Stimulated activated CD8-positive, alpha-beta memory T cell treated with anti-CD3 and anti-CD28 coated beads, Interleukin-4, amount 100 ng/mL, for 24 hours (primary cell): ENCODE results near the gene FBN2.
"Not testable (repeated sequence)": the region's sequence is repeated elsewhere in the genome, so short reads cannot be mapped to it uniquely, and the experiment has no call there.

ENCODE experiments used
- DNase-seq: peaks from one replicate; pipeline ENCODE4 v3.0.0-alpha.2; 2020; ENCODE audit warnings: low read depth

FBN2 gene

DNA sequence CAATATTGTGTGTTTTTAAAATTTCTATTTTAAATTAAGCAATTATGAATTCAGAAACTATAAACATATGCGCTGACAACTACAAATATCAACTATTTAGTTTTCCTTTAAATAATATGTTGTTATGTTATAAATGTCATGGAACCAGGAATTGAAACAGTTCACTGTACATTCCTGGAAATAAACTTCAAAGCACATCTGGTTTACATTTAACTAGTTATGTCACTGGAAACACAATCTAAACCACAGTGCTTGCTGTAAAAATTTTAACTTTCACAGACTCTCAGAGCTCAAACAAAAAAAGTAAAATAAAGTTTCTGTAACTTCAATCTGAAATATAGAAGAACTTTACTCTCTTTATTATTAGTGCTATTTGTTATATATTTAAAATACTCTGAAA, 179.2 kb downstream of the FBN2 start:
- no peak for DNase-seq

DNA sequence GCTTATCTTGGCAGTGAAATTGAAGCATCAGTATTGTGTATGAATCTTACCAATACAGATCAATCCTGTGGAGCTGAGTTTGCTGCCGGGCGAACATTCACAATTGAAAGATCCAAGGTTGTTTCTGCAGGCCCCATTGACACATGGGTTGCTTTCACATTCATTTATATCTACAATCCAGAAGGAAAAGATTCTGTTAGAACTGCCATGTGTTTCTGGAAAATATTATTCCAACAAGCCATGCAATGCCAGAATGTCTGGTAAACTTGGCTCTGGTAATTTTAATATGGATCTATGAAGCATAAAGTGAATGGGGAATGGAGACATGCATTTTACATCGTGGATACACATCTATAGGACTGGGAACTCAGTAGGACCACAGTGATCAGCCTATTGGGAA, 180.8 kb downstream of the FBN2 start:
- no peak for DNase-seq

DNA sequence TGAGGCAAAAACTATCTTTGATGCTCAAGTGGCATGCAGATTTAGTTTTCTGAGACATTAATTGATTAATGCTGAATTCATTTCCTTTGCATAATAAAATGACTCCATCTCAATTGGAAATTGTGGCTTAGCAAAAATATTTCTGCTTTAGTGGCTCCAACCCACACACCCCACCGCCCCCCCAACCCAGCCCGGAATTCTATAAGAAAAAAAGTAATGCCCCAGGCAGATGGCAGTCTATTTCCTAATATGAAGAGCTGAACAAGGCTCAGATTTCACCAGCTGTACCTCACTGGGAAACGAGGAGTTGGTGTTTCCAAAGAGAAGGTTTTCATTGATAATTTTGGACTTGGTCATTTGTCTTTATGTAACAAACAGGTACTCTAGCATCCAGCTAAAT, 182.1 kb downstream of the FBN2 start:
- DNase-seq = no peak

DNA sequence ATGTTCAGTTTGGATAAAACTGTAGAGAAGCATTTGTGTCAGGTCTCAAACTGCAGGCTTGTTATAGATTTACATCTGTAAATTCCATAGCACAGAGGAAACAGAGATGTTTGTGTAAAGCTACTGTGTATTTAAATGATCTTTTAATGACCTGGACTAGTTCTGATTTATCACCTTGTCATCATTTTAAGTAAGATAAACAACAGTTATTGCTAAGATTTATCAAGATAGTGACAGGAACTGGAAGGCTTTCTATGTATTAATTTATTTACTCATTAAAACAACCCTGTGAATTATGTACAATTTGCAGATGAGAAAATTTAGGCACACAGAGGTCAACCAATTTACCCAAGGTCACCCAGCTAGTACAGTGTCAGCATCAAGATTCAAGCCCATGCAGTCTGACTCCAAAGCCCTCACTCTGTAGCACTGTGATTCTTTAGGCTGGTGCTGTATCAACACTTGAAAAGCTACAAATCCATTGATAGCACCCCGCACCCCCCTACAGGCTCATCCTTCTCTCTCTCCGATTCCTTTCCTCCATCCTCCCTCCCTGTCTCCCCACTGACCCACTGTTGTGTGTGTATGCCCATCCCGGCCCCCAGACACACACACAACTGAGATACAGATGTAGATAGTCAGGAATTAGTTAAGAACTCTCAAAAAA, 184.5 kb downstream of the FBN2 start:
- no peak for DNase-seq

DNA sequence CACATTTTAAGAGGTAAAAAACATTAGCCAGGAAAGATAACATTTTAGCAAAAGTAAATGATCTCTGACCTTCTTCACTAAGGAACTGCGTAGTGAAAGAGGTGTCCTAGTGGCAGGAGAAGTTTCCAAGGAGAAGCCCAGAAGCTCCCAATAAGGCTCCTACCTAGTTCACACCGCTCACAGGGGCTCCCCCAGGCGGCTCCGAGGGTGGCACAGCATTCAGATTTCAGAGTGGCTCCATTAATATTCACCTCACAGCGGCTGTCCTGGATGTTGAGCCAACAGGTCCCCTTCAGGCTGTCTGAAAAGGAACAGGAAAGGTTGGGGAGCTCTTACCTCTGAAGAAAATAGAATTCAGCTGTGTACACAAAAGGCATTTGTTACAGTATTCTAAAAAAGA, 187.3 kb downstream of the FBN2 start:
- no peak for DNase-seq

DNA sequence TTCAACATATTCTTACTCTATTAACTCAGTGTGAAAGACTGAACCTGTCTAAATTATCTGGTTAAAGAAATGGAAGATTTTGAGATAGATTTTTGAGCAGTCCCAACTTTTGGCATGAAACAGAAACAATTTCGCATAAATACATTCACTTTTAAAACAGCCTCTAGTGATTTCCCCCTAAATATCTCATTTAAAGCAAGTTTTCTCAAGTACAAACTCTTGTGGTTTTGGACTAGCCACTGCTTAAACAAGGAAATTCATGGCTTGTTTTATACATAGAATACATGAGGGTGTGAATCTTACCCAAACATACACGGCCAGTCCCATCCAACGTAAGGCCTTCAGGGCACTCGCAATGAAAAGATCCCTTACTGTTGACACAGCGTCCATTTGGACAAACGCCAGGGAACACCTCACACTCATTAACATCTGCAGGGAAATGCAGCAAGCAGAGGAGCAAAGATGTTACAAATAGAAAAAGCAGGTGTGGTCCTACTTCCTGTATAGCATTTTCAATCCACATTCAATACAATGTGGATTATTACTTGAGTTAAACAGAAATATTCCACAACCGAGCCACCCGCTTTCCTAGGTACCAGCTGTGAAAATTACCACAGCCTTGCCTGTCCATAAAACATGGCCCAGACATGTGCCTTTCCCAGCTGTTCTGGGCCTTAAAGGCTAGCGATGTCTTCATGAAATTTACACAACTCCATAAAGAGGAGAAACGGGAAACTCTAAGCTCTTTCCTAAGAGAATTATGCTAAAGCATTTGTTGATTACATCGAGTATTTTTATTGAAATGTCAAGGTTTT, 188.8 kb downstream of the FBN2 start:
- no peak for DNase-seq

DNA sequence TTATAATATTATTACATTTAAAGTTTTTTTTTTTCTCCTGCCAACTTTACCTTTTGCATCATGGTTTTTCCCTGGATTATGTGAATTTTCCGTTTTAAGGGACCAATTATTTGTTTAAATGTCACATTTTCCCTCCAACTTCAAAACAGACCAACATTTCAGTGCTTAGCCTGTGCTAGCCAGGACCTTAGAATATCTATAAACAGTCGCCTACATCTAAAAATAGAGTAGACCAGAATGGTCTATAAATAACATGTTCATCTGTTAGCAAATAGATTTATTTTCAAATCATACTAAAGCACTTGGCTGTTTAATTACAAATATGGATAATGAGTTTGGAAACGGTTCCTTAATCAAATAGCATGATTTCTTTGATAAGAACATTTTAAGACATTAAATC, 192.0 kb downstream of the FBN2 start:
- DNase-seq = no peak

DNA sequence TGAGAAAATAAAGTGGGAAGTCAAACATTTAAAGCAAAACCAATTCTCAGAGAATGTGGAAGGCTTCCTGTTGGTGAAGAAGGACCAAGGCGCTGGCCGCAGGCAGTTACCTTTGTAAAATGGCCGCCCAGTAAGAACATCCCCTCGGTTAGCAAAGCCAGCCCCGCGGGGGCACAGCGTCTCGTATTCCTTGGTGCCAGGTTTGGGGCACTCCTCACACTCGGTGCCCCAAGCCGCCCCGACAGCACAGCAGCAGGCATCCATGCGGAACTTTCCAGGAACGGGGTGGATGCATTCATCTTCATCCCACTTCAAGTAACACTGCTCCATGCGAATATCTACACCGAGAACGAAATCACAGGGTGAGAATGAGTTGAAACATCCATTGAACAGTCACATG, 192.8 kb downstream of the FBN2 start:
- DNase-seq = no peak

DNA sequence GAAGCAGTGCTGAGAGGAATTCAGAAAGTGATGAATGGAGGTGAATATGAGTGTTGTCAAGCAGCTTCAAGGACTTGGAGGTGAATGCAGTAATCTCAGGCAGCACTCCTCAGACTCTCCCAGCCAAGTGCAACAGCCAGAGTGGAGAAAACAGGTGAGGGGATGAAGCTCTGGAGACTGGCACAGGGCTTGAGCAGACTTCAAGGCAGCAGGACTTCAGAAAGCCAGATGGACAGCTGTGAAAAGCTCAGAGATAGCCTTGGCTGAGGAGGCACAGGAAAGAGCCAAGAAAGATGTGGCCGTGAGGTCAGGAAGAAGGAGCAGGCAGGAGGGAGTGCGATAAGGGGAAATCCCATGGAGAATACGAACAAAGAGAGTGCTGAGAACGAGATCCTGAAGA, 194.9 kb downstream of the FBN2 start:
- no peak for DNase-seq

DNA sequence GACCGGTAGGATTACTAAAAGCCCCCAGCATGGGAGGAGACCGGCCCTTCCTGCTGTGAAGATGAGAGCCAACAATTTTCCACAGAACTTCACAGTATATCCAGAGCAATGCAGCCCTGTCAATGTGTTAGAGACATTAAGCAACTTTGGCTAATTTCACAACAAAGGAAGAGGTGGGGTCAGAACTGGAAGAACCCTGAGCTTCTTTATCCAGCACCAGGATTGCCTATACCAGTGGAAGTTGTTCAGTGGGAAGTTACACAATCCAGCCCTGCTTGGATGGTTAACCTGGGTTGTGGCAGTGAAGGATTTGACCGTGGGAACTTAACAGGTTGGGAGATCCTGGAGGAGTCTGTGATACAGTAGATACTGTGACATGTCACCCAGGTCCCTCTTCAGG, 197.0 kb downstream of the FBN2 start:
- DNase-seq = no peak

DNA sequence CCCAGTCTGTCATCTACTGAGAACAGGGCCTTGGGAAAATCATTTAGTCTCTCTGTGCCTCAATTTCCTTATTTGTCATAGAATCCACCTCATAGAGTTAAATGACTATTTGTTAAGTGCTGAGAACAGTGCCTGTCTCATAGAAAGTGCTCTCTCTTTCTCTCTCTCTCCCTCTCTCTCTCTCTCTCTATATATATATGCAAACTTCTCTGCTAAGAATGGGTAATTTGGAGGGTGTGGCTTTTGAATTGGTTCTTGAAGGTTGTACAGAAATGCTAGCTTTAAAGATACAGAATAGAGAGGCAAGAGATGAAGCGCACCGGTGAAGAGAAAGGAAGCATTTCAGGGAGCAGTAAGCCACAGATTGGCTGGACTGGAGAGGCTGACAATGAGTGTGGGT, 197.4 kb downstream of the FBN2 start:
- no peak for DNase-seq

DNA sequence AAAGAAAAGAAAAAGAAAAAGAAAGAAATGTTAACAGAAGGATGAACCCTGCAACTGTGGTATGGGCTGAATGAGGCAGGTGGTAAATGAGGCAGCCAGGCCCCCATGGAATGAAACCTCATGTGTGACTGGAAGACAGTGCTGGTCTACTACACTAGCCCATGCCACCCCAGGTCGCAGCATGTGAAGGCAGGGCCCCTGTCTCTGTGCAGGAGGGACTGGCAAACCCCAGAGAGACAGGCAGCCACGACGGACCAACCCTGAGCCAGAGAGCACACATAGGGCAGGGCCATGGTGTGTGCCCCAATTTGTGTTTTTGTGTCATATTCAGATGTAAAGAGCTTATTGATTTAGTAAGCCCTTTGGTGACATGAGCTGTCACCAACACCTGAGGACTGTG, 198.5 kb downstream of the FBN2 start:
- no peak for DNase-seq

DNA sequence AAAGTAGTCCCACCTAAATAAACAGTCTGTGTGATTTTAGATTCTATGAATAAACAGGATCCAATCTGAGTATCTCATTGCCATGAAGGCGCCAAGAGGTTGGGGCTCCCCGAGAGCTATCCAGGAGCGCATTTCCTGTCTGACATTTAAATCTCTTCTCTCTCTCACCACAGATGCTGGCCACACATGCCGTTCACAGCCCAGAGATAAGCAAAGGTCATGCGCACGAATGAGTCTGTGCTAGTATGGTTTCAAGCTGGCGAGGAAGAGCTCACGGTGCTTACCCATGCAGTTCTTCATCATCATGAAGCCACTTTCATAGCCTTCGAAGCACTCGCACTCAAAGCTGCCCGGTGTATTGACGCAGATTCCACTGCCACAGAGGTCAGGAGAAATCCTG, 199.4 kb downstream of the FBN2 start:
- no peak for DNase-seq

DNA sequence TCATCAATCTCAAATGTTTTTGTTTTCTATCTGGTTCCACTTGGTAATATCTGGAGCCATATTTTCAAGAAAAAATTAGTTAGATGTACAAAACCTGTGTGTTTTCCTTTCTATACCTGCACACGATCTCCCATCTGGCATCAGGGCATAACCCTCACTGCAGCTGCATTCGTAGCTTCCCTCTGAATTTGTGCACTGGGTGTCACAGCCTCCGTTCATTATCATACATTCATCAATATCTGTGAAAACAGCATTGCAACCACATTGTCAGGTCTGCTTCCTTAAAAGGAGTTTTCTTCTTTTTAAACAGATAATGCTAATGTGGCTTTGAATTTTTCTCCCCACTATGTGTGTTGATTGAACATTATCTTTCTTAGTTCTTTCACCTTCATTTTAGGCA, 202.7 kb downstream of the FBN2 start:
- no peak for DNase-seq

DNA sequence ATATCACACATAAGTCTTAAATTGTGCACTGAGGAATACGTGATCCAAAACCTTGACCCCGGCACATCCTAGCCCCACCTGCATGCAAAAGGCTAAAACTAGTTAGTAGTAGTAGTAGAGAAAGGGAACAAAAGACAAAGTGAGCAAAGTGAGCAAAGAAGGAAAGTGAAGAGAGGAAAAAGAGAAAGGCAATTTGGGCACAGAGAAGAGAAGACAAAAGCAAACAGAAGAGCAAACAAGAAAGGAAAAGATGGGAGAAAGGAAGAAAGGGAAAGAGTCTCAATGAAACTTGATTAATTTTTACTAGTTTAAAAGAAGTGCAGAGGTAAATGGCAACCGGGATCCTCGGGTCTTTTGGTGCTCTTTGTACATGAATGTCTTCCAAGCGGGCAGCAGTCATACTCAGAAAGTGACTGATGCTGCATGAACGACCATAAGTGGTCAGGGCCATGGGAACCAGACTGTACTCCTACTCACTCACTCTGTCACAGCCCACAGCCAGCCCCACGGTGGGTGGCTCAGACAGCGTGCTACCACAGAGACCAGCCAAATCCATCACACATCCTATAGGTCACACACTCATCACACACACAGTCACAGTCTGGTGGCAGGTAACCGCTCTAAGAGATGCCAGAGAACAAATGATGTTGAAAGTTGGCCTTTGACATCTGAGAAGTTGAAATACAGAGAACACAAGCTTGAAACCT, 203.9 kb downstream of the FBN2 start:
- DNase-seq = no peak

DNA sequence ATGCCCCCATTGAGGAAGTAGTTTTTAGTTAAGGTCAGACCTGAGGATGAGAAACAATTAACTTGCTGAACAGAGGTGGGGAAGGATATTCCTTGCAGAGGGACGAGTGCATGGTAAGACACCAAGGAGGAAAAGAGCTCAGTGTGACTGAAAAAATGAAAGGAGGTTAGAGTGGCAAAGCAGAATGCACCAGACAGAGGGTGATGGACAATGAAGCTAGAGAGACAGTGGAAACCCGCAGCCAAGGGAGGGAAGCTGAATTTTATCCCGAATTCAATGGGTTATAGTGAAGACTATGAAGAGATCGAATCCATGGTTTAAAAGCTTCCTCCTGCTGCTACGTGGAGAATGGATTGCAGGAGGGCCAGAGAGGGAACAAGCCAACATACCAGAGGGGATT, 206.8 kb downstream of the FBN2 start:
- DNase-seq = no peak

DNA sequence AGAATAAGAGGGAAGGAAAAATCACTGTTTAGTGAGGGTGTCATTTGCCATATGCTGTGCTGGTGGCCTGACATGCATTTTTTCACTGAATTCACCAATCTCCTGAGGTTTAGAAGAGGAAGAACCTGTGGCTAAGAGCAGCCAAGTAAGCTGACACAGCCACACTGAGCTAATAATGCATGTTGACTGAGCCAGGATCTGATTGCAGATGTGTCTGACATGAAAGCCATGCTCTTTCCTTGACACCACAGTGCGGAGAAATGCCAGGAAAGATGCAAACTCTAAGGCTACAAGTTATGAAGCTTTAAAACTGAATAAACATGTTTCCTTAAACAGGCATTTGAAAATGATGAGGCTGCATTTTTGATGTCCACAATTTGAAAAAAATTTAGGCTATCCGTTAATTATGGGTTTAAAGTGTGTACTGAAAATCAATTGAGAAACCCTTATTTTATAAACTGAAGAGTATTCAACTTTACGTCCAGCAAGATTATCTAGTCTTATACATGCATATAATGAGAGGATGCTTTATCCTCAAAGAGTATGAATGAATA, 208.6 kb downstream of the FBN2 start:
- no peak for DNase-seq

DNA sequence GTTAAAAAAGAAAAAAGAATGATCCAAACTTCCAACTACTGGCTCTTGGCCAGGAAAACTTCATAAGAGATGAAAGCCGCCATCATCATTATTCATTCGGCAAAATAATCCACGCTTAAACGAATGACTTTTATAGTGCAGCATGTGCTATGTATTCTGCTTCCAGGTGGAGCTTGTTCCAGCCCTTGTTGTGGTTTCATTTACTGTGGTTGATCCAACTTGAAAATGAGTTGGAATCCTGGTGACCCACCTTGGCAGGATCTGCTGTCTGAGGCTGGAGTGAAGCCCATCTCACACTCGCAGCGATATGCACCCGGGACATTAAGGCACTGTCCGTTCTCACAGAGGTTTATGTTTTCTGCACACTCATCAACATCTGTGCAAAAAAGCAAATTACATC, 209.6 kb downstream of the FBN2 start:
- no peak for DNase-seq

DNA sequence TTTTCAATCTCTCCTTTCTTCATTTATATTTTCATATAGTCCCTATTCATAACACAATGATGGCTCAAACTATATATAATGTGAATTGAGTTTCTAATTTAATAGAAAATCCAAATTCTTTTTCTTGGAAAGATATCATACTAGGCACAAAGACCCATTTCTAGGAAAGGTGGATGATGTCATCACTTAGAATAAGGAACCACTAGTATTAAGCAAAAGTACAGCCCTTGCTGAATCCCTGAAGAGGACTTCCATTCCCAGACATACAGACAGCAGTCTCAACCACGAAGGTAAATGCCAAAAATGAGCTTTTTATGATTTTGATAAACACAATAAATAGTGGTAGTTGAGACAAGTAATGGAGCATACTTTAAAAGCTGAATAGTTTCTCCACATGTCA, 210.0 kb downstream of the FBN2 start:
- no peak for DNase-seq

DNA sequence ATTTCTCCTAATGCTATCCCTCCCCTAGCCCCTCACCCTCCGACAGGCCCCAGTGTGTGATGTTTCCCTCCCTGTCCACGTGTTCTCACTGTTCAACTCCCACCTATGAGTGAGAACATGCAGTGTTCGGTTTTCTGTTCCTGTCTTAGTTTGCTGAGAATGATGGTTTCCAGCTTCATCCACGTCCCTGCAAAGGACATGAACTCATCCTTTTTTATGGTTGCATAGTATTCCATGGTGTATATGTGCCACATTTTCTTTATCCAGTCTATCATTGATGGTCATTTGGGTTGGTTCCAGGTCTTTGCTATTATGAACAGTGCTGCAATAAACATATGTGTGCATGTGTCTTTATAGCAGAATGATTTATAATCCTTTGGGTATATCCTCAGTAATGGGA, 216.6 kb downstream of the FBN2 start:
- DNase-seq = not testable (repeated sequence)

DNA sequence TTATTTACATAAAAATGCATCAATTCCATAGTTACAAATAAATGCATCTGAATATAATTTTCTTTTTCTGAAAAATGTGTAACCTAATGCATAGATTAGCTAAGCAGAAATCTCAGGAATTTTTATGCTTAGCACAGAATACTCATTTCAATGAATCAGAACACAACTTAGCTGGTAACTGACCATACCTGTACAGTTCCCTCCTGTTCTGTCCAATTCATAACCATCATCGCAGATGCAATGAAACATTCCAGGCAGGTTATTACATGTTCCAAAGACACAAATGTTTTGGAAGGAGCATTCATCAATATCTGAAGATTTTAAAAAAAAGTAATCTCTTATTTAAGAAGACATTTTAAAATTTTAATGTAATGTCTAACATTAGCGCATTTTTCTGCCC, 219.4 kb downstream of the FBN2 start:
- DNase-seq = no peak

DNA sequence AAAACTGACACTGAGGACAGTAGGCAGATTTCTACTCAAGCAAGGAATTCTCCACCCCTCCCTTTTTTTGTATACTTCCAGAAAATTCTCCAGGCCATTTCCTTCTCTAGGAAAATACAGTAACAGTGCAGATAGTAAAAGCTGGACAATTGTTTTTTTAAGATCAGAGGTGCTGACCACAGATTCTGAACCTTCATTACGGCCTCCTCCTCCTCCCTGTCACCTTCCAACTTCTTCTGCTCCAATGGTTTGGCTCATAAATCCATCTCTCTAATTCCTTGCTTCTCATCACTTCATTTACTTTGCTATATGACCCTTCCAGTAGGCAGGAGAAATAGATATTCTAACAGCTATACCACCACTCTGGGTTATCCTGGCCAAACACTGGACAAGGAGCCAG, 220.6 kb downstream of the FBN2 start:
- DNase-seq = no peak

DNA sequence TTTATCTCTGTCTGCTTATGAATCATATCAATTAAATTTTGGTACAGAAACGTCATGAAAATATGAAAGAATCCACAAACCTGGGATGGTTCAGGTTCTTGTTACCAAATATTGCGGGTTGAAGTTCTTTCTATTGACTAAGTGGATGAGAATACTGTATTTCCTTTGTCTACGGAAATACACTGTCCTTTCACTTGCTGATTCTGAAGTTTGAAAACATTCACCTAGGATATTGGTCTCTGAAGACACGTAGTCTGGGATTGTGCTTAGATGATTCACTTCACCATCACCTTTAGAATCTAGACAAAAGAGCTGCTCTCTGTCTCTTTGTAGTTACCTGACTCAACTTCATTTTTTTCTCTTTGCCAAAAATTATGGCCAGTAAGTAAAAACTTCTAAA, 222.4 kb downstream of the FBN2 start:
- DNase-seq = no peak
